Measurements from ENCODE around the gene RCBTB1. TPM values are rescaled to one million over a fixed set of nuclear protein-coding genes. Genes with fewer than 3 reads are reported as not detected.
A peak's percentile ranks its signal among the peaks of the same experiment; 100 is the strongest.

The RCBTB1 gene
- total RNA-seq, 1 experiment from 2014 or later = 5.4 TPM

GRCh38 chr13:49517461-49517860 is 67.9 kb downstream of the RCBTB1 start:
- ATAC-seq (no peak), DNase-seq (no peak)
- Histone ChIP-seq H2AFZ (ENCODE audit: low read length) (no peak overlapping the region), H3K27ac (ENCODE audit: low read length) (no peak overlapping the region), H3K36me3 (ENCODE audit: low read depth, low read length) (no peaks in the 10 kb centered on the region), H3K4me3 (ENCODE audit: low read length) (no peak overlapping the region), H3F3A (ENCODE audit: low read length, unreplicated experiment) (no peaks in the 10 kb centered on the region), H3K9me2 (replicated peaks; ENCODE audit: low read length) (no peaks in the 10 kb centered on the region), H3K4me2 (ENCODE audit: low read length) (no peak overlapping the region), H4K20me1 (ENCODE audit: low read length) (no peaks in the 10 kb centered on the region), H3K27me3 (ENCODE audit: low read length) (no peaks in the 10 kb centered on the region), H3K9me3 (ENCODE audit: low read length) (no peaks in the 10 kb centered on the region), H3K79me2 (ENCODE audit: low read length) (no peaks in the 10 kb centered on the region), H3K4me1 (ENCODE audit: insufficient read depth, low read length) (no peaks in the 10 kb centered on the region), H3K9ac (ENCODE audit: low read length) (no peak overlapping the region)
- ChIA-PET CTCF (interaction anchor here (0.6 kb wide), 2 partner anchors 11 to 748 kb away, joined by 3 read pairs; no protein-coding TSS in a partner anchor), POLR2A (ENCODE audit: unreplicated experiment) (no interaction called here)
- BruUV-seq (replicated peaks) = no TSS peak
- intact Hi-C loops (cut with micrococcal nuclease) = no loop called here
- TF ChIP-seq EZH2 (IDR thresholded peaks at IDR 0.05; ENCODE audit: low read length, unreplicated experiment) (no peak), CTCF (conservative IDR thresholded peaks at IDR 0.05; ENCODE audit: low read depth, low read length) (peak; percentile 45)

GRCh38 chr13:49516467-49516866 is 68.9 kb downstream of the RCBTB1 start:
- no peaks in the 10 kb centered on the region for H3K9me3 ChIP-seq (ENCODE audit: low read length)
- no peaks in the 10 kb centered on the region for H3F3A ChIP-seq (ENCODE audit: low read length, unreplicated experiment)
- H3K27ac ChIP-seq (ENCODE audit: low read length) = no peak overlapping the region
- no peaks in the 10 kb centered on the region for H3K36me3 ChIP-seq (ENCODE audit: low read depth, low read length)
- ATAC-seq = no peak
- BruUV-seq (replicated peaks) = no TSS peak
- intact Hi-C loops (cut with micrococcal nuclease) = no loop called here
- H3K79me2 ChIP-seq (ENCODE audit: low read length) = no peaks in the 10 kb centered on the region
- POLR2A ChIA-PET (ENCODE audit: unreplicated experiment) = no interaction called here
- H3K4me1 ChIP-seq (ENCODE audit: insufficient read depth, low read length) = peaks cover 5% of the 10 kb centered on the region; the same call in 1 of the 2 replicates
- CTCF ChIA-PET = no interaction called here
- H4K20me1 ChIP-seq (ENCODE audit: low read length) = no peaks in the 10 kb centered on the region
- no peak overlapping the region for H3K4me3 ChIP-seq (ENCODE audit: low read length)
- H3K27me3 ChIP-seq (ENCODE audit: low read length) = no peaks in the 10 kb centered on the region
- H2AFZ ChIP-seq (ENCODE audit: low read length) = no peak overlapping the region
- TF ChIP-seq CTCF (conservative IDR thresholded peaks at IDR 0.05; ENCODE audit: low read depth, low read length) = no peak
- no peak for TF ChIP-seq EZH2phosphoT487 (IDR thresholded peaks at IDR 0.05; ENCODE audit: borderline replicate concordance, low read length)
- TF ChIP-seq EZH2 (IDR thresholded peaks at IDR 0.05; ENCODE audit: low read length, unreplicated experiment) = no peak
- no peaks in the 10 kb centered on the region for H3K9me2 ChIP-seq (replicated peaks; ENCODE audit: low read length)
- H3K4me2 ChIP-seq (ENCODE audit: low read length) = no peak overlapping the region
- DNase-seq = no peak
- no peak overlapping the region for H3K9ac ChIP-seq (ENCODE audit: low read length)

GRCh38 chr13:49512578-49512977 is 72.8 kb downstream of the RCBTB1 start:
- no peaks in the 10 kb centered on the region for H4K20me1 ChIP-seq (ENCODE audit: low read length)
- no peaks in the 10 kb centered on the region for H3K79me2 ChIP-seq (ENCODE audit: low read length)
- H3K9me3 ChIP-seq (ENCODE audit: low read length) = no peaks in the 10 kb centered on the region
- H3K4me2 ChIP-seq (ENCODE audit: low read length) = no peak overlapping the region
- no peaks in the 10 kb centered on the region for H3K36me3 ChIP-seq (ENCODE audit: low read depth, low read length)
- no peaks in the 10 kb centered on the region for H3K9me2 ChIP-seq (replicated peaks; ENCODE audit: low read length)
- BruUV-seq (replicated peaks) = no TSS peak
- DNase-seq = no peak
- CTCF ChIA-PET = no interaction called here
- no peak overlapping the region for H3K9ac ChIP-seq (ENCODE audit: low read length)
- TF ChIP-seq EZH2 (IDR thresholded peaks at IDR 0.05; ENCODE audit: low read length, unreplicated experiment) (no peak), CTCF (conservative IDR thresholded peaks at IDR 0.05; ENCODE audit: low read depth, low read length) (no peak), EZH2phosphoT487 (IDR thresholded peaks at IDR 0.05; ENCODE audit: borderline replicate concordance, low read length) (no peak)
- POLR2A ChIA-PET (ENCODE audit: unreplicated experiment) = no interaction called here
- H3F3A ChIP-seq (ENCODE audit: low read length, unreplicated experiment) = no peaks in the 10 kb centered on the region
- no peak overlapping the region for H2AFZ ChIP-seq (ENCODE audit: low read length)
- no peak overlapping the region for H3K27ac ChIP-seq (ENCODE audit: low read length)
- H3K4me3 ChIP-seq (ENCODE audit: low read length) = no peak overlapping the region
- H3K27me3 ChIP-seq (ENCODE audit: low read length) = no peaks in the 10 kb centered on the region
- ATAC-seq = no peak
- H3K4me1 ChIP-seq (ENCODE audit: insufficient read depth, low read length) = peaks cover 5% of the 10 kb centered on the region; the same call in 1 of the 2 replicates
- intact Hi-C loops (cut with micrococcal nuclease) = no loop called here
